Endothelial cell of umbilical vein (primary cell): ENCODE results near the gene ASAP2. TPM values are rescaled to one million over a fixed set of nuclear protein-coding genes. Genes with fewer than 3 reads are reported as not detected.
"Not testable (repeated sequence)": the region's sequence is repeated elsewhere in the genome, so short reads cannot be mapped to it uniquely, and the experiment has no call there.

ENCODE experiments used
- BruUV-seq: library from RNA; stranded (reverse); fragments of 400-500 nt; replicated peaks from 2 replicates; lab custom pipeline; 2021; lab: Mats Ljungman, UMichigan
- CTCF ChIA-PET: fragments of 300-600, 350-600 bp; sonication (Branson Sonifier 250); formaldehyde crosslinking; loops from one replicate; lab custom pipeline; 2021; ENCODE audit warnings: antibody characterized with exemption, inconsistent platforms; lab: Charles Lee
- POLR2A ChIA-PET: fragments of 300-600, 350-600 bp; sonication (Branson Sonifier 250); formaldehyde crosslinking; loops from one replicate; lab custom pipeline; 2021; ENCODE audit warnings: antibody characterized with exemption, inconsistent platforms; lab: Charles Lee
- DNase-seq: peaks from one replicate; pipeline ENCODE4 v3.0.0-alpha.2; 2011; ENCODE audit warnings: low read depth, low spot score
- FAIRE-seq: peaks from 2 replicates; lab custom pipeline; 2011; peaks lifted over from hg19 to GRCh38; lab: Jason Lieb, UNC
- H2AFZ ChIP-seq: 2 replicates; pipeline ENCODE4 v1.6.0; 2012; ENCODE audit warnings: low read depth, low read length, control low read depth, inconsistent platforms
- H3K27ac ChIP-seq: 2 replicates; pipeline ENCODE4 v1.5.1; 2011; ENCODE audit warnings: low read depth, mild to moderate bottlenecking, control low read depth, low read length, moderate library complexity; ENCODE audit not compliant: insufficient read depth
- H3K27me3 ChIP-seq, 2 experiments: 2 replicates each; pipeline versions ENCODE4 v1.6.0 to v1.6.1; 2011; ENCODE audit warnings: low read length in 2 of 2, mixed read lengths in 1 of 2; ENCODE audit not compliant: control insufficient read depth in 2 of 2, insufficient read depth in 2 of 2
- H3K36me3 ChIP-seq, 2 experiments: 2 replicates in 1 of 2; 3 replicates in 1 of 2; pipeline ENCODE4 v1.5.1; 2011; ENCODE audit warnings: low read length in 2 of 2, mild to moderate bottlenecking in 1 of 2, moderate library complexity in 1 of 2; ENCODE audit not compliant: control insufficient read depth in 2 of 2, insufficient read depth in 2 of 2; ENCODE audit errors: extremely low read depth in 1 of 2
- H3K4me1 ChIP-seq: 3 replicates; pipeline ENCODE4 v1.5.1; 2011; ENCODE audit warnings: mild to moderate bottlenecking, low read length; ENCODE audit not compliant: control insufficient read depth, insufficient read depth; ENCODE audit errors: extremely low read depth
- H3K4me2 ChIP-seq: 2 replicates; pipeline ENCODE4 v1.6.1; 2011; ENCODE audit warnings: low read length, control low read depth, mixed read lengths; ENCODE audit not compliant: insufficient read depth
- H3K4me3 ChIP-seq, 3 experiments: fragments of 200-600 bp in 1 of 3; sonication (generic), shearing (Covaris generic) in 1 of 3; replicated peaks in 1 of 3; 2 replicates each; pipeline ENCODE4 v1.5.1; 2011 to 2016; ENCODE audit warnings: control low read depth in 3 of 3, low read length in 3 of 3, mild to moderate bottlenecking in 2 of 3, inconsistent platforms in 1 of 3, low read depth in 1 of 3, moderate library complexity in 1 of 3; ENCODE audit not compliant: insufficient read depth in 1 of 3
- H3K79me2 ChIP-seq: 2 replicates; pipeline ENCODE4 v1.6.0; 2012; ENCODE audit warnings: low read length, inconsistent platforms; ENCODE audit not compliant: control insufficient read depth, insufficient read depth
- H3K9ac ChIP-seq: replicated peaks from 2 replicates; pipeline ENCODE3; 2011; ENCODE audit warnings: low read length, control low read depth; ENCODE audit not compliant: insufficient read depth; ENCODE audit errors: extremely low read depth
- H3K9me1 ChIP-seq: replicated peaks from 3 replicates; pipeline ENCODE4 v1.6.0; 2011; ENCODE audit warnings: mild to moderate bottlenecking, low read length; ENCODE audit not compliant: control insufficient read depth, insufficient read depth; ENCODE audit errors: extremely low read depth
- H3K9me3 ChIP-seq: replicated peaks from 2 replicates; pipeline ENCODE4 v1.5.1; 2012; ENCODE audit warnings: low read length, inconsistent platforms; ENCODE audit not compliant: control insufficient read depth, insufficient read depth
- H4K20me1 ChIP-seq: replicated peaks from 2 replicates; pipeline ENCODE3; 2011; ENCODE audit warnings: mild to moderate bottlenecking, low read length; ENCODE audit not compliant: control insufficient read depth, insufficient read depth; ENCODE audit errors: extremely low read depth
- EZH2 ChIP-seq: IDR thresholded peaks from 2 replicates; pipeline ENCODE4 v1.6.1; 2012; ENCODE audit warnings: borderline replicate concordance, low read depth, mild to moderate bottlenecking, moderate library complexity, low read length, inconsistent platforms; ENCODE audit not compliant: severe bottlenecking
- FOS ChIP-seq: IDR thresholded peaks from 2 replicates; pipeline ENCODE4 v1.6.1; 2011; ENCODE audit warnings: mild to moderate bottlenecking, low read length, moderate library complexity, borderline replicate concordance; ENCODE audit not compliant: insufficient read depth
- GATA2 ChIP-seq: IDR thresholded peaks from 2 replicates; pipeline ENCODE4 v1.7.0; 2011; ENCODE audit warnings: low read depth, mild to moderate bottlenecking, moderate library complexity, mixed read lengths, low read length; ENCODE audit not compliant: insufficient read length, insufficient read depth
- JUN ChIP-seq: IDR thresholded peaks from 2 replicates; pipeline ENCODE4 v1.6.1; 2011; ENCODE audit warnings: borderline replicate concordance, low read depth; ENCODE audit not compliant: insufficient read length, insufficient read depth
- MYC ChIP-seq: IDR thresholded peaks from one replicate; pipeline ENCODE4 v1.6.1; 2011; ENCODE audit warnings: mild to moderate bottlenecking, low read depth, low read length
- POLR2A ChIP-seq: IDR thresholded peaks from 2 replicates; pipeline ENCODE4 v1.6.1; 2012; ENCODE audit warnings: low read depth, mild to moderate bottlenecking, control low read depth, low read length
- POLR2AphosphoS5 ChIP-seq: IDR thresholded peaks from 2 replicates; pipeline ENCODE4 v1.6.1; 2012; ENCODE audit warnings: low read depth, mild to moderate bottlenecking, control low read depth, low read length, moderate library complexity; ENCODE audit not compliant: insufficient read depth
- dilution Hi-C: fragments of 300-500 bp; cut with MboI; formaldehyde crosslinking; loops from one replicate; pipeline ENCODE4 v1.15.0; 2019; ENCODE audit warnings: low sequenced_read_pairs; ENCODE audit not compliant: extremely low pct_ligation_motif_present
- intact Hi-C: fragments of 100-400 bp; cut with micrococcal nuclease; formaldehyde crosslinking; loops from one replicate; pipeline ENCODE4 v1.10.0; 2022
- polyA plus RNA-seq, 4 experiments: library from polyadenylated mRNA; depleted of rRNA in 3 of 4; stranded (reverse) in 3 of 4; unstranded in 1 of 4; fragments of >200 nt; gene quantifications; 2 replicates each; pipeline versions ENCODE4 v1.2.1 to v1.2.3, GENCODE V29; 2011 to 2012; ENCODE audit warnings: missing spikeins in 1 of 4
- total RNA-seq: library from RNA; stranded (reverse); gene quantifications from 2 replicates; pipeline ENCODE4 v1.2.3, GENCODE V29; 2021
- TF ChIP-seq, protein P1 (sequence below), 2 donors: IDR thresholded peaks; 1 replicate in 1 of 2; 2 replicates in 1 of 2; pipeline ENCODE4 v1.5.1; 2011; ENCODE audit warnings: low read length in 2 of 2, mild to moderate bottlenecking in 2 of 2, moderate library complexity in 2 of 2, control low read depth in 1 of 2, inconsistent platforms in 1 of 2, low read depth in 1 of 2; ENCODE audit not compliant: insufficient read depth in 1 of 2; ENCODE audit errors: extremely low read depth in 1 of 2
- TF ChIP-seq, protein P2 (sequence below): IDR thresholded peaks from 2 replicates; pipeline ENCODE4 v1.6.1; 2011; ENCODE audit not compliant: insufficient read depth, insufficient read length

ASAP2 gene
- total and polyA plus RNA-seq, 2 donors (not counting 3 experiments of a cell fraction or from before 2014, with no cell fraction given), result 31.1 to 79.2 TPM

DNA sequence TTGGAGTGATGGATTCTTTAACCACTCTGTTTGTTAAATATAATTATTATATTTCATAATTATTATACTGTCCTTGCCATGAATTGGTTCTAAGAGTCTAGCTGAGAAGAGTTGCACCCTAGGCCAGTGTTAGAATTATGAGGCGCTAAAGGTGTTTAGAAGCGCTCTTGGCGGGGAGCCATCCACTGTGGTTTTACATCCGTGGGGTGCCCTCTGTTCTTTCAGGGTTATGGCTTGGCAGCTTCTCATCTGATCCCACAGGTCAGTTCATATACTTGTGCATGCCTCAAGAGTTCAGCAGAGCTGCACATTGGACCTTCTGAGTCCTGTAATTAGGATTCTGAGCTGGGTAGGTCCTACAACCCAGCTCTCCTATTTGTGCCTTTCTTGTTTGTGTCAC, 9.1 kb downstream of the ASAP2 start:
- Histone ChIP-seq H3K79me2 (peaks cover 97% of the 10 kb centered on the region), H4K20me1 (peaks cover 2% of the 10 kb centered on the region), H3K9me3 (no peaks in the 10 kb centered on the region), H3K4me2 (no peak overlapping the region), H3K4me1 (peaks cover 35% of the 10 kb centered on the region), H3K27me3 (no peaks in the 10 kb centered on the region), H3K4me3 (no peak overlapping the region), H3K27ac (no peak overlapping the region), H3K9me1 (no peaks in the 10 kb centered on the region), H3K36me3 (no peaks in the 10 kb centered on the region), H2AFZ (no peak overlapping the region), H3K9ac (no peak overlapping the region)
- FAIRE-seq, result no peak
- intact Hi-C loops (no loop called here), dilution Hi-C loops (no loop called here)
- no peak for DNase-seq
- TF ChIP-seq MYC, result no peak
- TF ChIP-seq GATA2, result no peak
- no peak for TF ChIP-seq EZH2
- TF ChIP-seq, protein P1, sequence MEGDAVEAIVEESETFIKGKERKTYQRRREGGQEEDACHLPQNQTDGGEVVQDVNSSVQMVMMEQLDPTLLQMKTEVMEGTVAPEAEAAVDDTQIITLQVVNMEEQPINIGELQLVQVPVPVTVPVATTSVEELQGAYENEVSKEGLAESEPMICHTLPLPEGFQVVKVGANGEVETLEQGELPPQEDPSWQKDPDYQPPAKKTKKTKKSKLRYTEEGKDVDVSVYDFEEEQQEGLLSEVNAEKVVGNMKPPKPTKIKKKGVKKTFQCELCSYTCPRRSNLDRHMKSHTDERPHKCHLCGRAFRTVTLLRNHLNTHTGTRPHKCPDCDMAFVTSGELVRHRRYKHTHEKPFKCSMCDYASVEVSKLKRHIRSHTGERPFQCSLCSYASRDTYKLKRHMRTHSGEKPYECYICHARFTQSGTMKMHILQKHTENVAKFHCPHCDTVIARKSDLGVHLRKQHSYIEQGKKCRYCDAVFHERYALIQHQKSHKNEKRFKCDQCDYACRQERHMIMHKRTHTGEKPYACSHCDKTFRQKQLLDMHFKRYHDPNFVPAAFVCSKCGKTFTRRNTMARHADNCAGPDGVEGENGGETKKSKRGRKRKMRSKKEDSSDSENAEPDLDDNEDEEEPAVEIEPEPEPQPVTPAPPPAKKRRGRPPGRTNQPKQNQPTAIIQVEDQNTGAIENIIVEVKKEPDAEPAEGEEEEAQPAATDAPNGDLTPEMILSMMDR (IDR thresholded peaks at IDR 0.05; ENCODE audit: extremely low read depth in 1 of 2, insufficient read depth in 1 of 2, low read depth in 1 of 2, low read length in 2 of 2), result no peak
- no peak for TF ChIP-seq FOS
- no peak for TF ChIP-seq JUN
- TF ChIP-seq POLR2A, result no peak
- TF ChIP-seq, protein P2, sequence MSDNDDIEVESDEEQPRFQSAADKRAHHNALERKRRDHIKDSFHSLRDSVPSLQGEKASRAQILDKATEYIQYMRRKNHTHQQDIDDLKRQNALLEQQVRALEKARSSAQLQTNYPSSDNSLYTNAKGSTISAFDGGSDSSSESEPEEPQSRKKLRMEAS, result no peak
- no peak for TF ChIP-seq POLR2AphosphoS5
- ChIA-PET POLR2A (no interaction called here), CTCF (interaction anchor here (1.4 kb wide), 1 partner anchor 11 kb away, joined by 3 read pairs; no protein-coding TSS in a partner anchor)
- BruUV-seq, result no TSS peak

DNA sequence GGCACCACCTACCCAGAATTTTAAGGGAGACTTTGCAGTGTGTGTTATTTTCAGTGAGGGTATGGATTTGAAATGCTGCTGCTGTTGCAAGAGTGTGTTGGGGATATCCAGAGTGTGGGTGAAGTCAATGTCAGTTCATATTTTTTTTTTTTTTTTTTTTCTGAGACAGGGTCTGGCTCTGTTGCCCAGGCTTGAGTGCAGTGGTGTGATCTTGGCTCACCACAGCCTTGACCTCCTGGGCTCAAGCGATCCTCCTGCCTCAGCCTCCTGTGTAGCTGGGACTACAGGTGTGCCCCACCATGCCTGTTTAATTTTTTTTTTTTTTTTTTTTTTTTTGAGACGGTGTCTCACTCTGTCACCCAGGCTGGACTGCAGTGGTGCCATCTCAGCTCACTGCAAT, 9.5 kb downstream of the ASAP2 start:
- H3K36me3 ChIP-seq, H3K9ac ChIP-seq, BruUV-seq, H2AFZ ChIP-seq, H3K9me1 ChIP-seq, FAIRE-seq, H3K9me3 ChIP-seq, H3K27ac ChIP-seq, POLR2A ChIA-PET, H3K4me2 ChIP-seq, H4K20me1 ChIP-seq, H3K27me3 ChIP-seq, H3K4me3 ChIP-seq, DNase-seq, dilution Hi-C loops, intact Hi-C loops: not testable (repeated sequence)
- peaks cover 38% of the 10 kb centered on the region for H3K4me1 ChIP-seq
- peaks cover 97% of the 10 kb centered on the region for H3K79me2 ChIP-seq
- CTCF ChIA-PET, result interaction anchor here (1.4 kb wide), 1 partner anchor 11 kb away, joined by 3 read pairs; no protein-coding TSS in a partner anchor
